Omental fat pad (tissue), 4 donors: Measurements from ENCODE around the gene NAV2. TPM values are rescaled to one million over a fixed set of nuclear protein-coding genes. Genes with fewer than 3 reads are reported as not detected.

Experiments used
- ATAC-seq: fragments of 150-250 bp; one replicate; pipeline ENCODE4 v1.9.1; 2016; ENCODE audit warnings: mild to moderate bottlenecking, moderate library complexity; ENCODE audit not compliant: low FRiP score
- DNase-seq: peaks from one replicate; pipeline ENCODE4 v3.0.0-alpha.2; 2019; ENCODE audit warnings: low spot score
- total RNA-seq, 4 donors: library from RNA; depleted of rRNA; stranded (reverse); fragments of >200 nt; gene quantifications; one replicate each; pipeline ENCODE4 v1.1.0, GENCODE V29; 2016
- TF ChIP-seq, protein P1 (sequence below), 3 donors: fragments of 450-650 bp; IDR thresholded peaks; one replicate each; pipeline ENCODE4 v1.5.1; 2016 to 2017; ENCODE audit warnings: antibody characterized with exemption in 3 of 3, mild to moderate bottlenecking in 3 of 3, moderate library complexity in 2 of 3

NAV2 gene
- total RNA-seq, 4 donors from 2014 or later, result 6.3 to 41.6 (median 13.0) TPM

DNA sequence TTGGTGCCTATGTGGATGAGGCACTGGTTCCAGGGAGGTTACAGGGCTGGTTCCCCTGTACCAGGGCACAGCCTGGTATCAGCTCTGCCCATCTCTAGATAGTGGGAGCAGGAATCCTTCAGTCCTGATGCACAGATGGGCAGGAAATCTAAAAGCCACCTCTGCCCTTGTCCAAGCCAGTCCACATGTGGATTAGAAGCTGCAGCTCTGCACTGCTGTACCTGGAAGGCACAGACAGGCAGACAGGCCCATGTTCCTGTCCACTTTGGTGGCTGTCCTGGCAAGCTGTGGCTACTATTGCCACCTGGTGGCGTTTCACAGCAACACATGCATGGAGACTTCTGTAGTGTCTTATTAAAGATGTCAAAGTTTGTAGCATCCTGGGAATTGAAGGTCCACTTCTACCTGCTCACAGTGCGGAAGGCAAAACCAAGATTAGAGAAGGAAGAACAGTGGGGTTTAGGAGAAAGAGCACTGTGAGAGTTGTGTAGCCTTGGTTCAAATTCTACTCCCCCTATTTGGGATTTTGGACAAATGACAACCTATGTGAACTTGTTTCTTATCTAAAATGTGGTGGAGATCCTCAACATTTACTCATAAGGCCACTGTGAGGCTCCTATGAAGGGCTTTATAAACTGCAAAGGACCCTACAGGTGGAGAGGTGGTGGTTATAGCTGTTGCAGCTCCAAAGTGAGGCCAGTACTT lies 30.1 kb downstream of the NAV2 start:
- TF ChIP-seq, protein P1, sequence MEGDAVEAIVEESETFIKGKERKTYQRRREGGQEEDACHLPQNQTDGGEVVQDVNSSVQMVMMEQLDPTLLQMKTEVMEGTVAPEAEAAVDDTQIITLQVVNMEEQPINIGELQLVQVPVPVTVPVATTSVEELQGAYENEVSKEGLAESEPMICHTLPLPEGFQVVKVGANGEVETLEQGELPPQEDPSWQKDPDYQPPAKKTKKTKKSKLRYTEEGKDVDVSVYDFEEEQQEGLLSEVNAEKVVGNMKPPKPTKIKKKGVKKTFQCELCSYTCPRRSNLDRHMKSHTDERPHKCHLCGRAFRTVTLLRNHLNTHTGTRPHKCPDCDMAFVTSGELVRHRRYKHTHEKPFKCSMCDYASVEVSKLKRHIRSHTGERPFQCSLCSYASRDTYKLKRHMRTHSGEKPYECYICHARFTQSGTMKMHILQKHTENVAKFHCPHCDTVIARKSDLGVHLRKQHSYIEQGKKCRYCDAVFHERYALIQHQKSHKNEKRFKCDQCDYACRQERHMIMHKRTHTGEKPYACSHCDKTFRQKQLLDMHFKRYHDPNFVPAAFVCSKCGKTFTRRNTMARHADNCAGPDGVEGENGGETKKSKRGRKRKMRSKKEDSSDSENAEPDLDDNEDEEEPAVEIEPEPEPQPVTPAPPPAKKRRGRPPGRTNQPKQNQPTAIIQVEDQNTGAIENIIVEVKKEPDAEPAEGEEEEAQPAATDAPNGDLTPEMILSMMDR (IDR thresholded peaks at IDR 0.05), result peak in 1 of 3 donors; percentile 91
- DNase-seq (peak; percentile 60), ATAC-seq (peak; percentile 74)

DNA sequence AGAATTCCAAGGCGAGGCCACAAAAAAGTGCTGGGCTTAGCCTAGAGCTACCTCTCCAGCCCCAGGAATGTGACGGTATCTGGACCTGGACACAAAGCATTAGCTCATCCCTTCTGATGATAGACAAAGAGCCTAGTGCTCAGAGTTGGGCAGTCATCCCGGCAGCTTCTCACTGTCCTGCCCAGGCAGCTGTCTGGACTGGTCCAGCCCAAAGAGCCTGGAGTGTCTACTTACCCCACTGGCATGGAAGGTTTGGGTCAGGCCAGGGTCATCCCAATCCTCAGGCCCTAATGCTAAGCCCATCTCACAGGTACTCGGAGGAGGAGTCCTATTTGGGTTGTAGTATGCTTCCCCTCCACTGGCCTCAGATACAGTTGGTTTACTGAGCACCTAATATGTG lies 31.0 kb downstream of the NAV2 start:
- ATAC-seq (no peak), DNase-seq (no peak)
- TF ChIP-seq, protein P1 (IDR thresholded peaks at IDR 0.05), result no peak

DNA sequence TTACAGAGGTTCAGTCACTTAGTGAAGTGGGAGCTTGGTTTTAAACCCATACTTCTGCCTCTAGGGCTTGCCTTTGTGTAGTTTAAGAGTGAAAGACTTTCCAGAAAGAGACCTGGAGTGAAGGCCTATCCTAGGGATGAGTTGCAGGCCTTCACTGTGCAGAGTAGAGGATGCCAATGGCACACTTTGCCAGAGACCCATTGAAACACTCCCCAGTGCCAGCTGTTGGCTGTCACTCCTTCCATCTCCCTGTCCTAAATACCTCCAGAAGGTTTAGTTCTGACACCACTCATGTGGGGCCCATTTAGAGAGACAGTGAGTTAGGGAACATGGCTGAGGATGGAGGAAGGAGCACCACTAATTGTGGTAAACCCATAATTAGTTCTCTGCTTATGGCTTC lies 31.5 kb downstream of the NAV2 start:
- DNase-seq (no peak), ATAC-seq (no peak)
- TF ChIP-seq, protein P1 (IDR thresholded peaks at IDR 0.05), result no peak

DNA sequence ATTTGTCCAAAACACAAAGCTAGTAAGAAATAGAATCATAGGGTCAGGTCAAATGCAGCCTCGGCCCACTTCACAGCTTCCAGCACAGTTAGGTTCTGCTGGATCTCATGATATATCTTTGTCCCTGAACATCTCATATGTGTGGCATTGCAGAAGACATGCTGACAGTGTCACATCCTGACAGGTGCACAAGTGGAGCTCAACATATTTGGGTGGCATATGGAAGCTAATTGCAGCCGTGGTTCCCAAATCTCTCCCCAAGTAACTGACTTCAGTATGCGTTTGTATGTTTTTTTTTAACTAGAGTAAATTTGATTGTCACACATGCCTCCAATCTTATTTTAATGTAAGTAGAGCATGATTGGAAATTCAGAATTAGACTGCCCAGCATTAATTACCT lies 33.4 kb downstream of the NAV2 start:
- ATAC-seq (no peak), DNase-seq (no peak)
- TF ChIP-seq, protein P1 (IDR thresholded peaks at IDR 0.05), result no peak

DNA sequence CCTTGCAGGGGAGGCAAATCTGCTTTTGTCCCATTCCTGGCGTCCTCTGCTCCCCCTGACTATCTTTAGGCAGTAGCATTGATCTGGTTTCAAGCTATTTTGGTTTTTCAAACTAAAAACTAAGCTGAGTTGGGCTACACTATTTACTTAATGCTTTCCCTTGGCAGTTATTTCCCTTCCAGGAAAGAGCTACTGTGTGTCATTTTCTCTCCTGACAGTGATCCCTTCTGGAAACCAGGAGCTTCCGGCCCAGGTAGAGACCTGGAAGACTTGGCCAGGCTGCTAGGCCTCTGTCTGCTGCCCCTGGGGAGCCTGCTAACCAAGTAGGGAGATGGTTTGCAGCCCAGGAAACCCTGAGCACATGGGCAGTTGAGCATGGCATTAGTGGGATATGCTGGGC lies 35.0 kb downstream of the NAV2 start:
- DNase-seq (no peak), ATAC-seq (no peak)
- TF ChIP-seq, protein P1 (IDR thresholded peaks at IDR 0.05), result no peak

DNA sequence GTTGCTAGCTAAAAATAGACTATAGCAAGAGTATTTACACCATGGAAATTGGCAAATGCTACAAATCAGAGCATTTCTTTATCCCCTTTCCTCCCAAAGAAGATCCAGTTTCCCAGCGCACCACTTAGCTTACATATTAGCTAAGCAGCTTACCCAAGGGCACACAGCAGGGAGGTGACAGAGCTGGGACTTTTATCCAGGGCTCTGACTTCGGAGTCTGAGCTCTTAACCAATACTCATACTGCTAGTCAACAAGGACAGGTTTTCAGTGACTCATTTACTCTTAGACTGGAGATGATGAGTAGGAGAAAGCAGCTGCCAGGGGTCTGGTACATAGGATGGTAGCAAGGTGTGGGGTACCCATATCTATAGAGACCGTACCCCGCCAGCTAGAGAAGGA lies 38.4 kb downstream of the NAV2 start:
- TF ChIP-seq, protein P1 (IDR thresholded peaks at IDR 0.05), result no peak
- no peak for DNase-seq
- ATAC-seq, result no peak

DNA sequence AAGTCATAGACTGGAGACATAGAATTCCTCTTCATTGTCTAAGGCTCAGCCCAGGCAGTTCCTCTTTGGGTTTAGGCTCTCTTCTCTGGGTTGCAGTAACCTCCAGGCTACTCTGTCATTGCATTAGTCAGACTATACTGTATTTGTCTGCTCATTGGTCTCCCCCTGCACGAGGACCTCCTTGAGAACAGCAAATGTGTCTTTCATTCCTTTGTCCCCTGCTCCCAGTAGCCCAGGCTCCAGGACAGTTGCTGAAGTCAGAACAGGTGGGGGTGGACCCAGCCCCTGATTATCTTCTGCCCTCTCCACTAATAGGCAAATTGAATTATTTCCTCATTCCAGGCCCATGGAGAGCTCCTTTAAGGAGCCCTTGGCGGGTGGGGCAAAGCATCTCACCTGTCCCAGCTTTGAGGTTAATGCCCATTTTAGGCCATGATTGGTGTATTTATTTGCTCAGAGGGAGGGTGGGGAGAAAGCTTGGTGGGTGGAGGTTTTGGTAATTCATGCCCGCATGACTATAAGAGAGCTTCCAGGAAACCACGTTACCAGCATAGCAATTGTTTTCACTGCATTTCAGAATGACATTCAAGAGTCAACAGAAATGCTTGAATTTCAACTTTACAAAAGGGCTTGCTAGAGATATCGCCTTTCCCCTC lies 40.9 kb downstream of the NAV2 start:
- ATAC-seq (no peak), DNase-seq (no peak)
- TF ChIP-seq, protein P1 (IDR thresholded peaks at IDR 0.05), result no peak
